Activated B cell treated with CpG ODN at 0.5 μM for 24 hours (primary cell): ENCODE measurements around the gene SMAD6. TPM values are rescaled to one million over a fixed set of nuclear protein-coding genes. Genes with fewer than 3 reads are reported as not detected.

Experiments
- ATAC-seq: fragments of 200-7000 bp; cut with Tn5 transposase; one replicate; pipeline ENCODE4 v1.10.0; 2021; ENCODE audit warnings: low read depth, mild to moderate bottlenecking, moderate library complexity
- CTCF ChIA-PET: fragments of 350-600 bp; sonication (Branson Sonifier 250); formaldehyde crosslinking; loops from one replicate; lab custom pipeline; 2021; ENCODE audit warnings: antibody characterized with exemption; lab: Charles Lee
- POLR2A ChIA-PET: fragments of 350-600 bp; sonication (Branson Sonifier 250); formaldehyde crosslinking; loops from one replicate; lab custom pipeline; 2021; ENCODE audit warnings: antibody characterized with exemption; lab: Charles Lee
- DNase-seq: peaks from one replicate; pipeline ENCODE4 v3.0.0; 2022
- H3K27ac Mint-ChIP-seq: one replicate; pipeline ENCODE4 v1.8.0; 2020; ENCODE audit warnings: mixed read lengths
- H3K27me3 Mint-ChIP-seq: one replicate; pipeline ENCODE4 v1.8.0; 2021; ENCODE audit warnings: mixed read lengths
- H3K36me3 Mint-ChIP-seq: one replicate; pipeline ENCODE4 v1.8.0; 2021; ENCODE audit warnings: low read depth, mixed read lengths
- H3K4me1 Mint-ChIP-seq: one replicate; pipeline ENCODE4 v1.8.0; 2021; ENCODE audit warnings: mixed read lengths
- H3K4me3 Mint-ChIP-seq: one replicate; pipeline ENCODE4 v1.8.0; 2020; ENCODE audit warnings: mild to moderate bottlenecking, mixed read lengths
- H3K9me3 Mint-ChIP-seq: one replicate; pipeline ENCODE4 v1.8.0; 2020; ENCODE audit warnings: mixed read lengths
- CTCF ChIP-seq: fragments of 200-600 bp; IDR thresholded peaks from one replicate; pipeline ENCODE4 v1.8.0; 2022; ENCODE audit warnings: antibody characterized with exemption, mild to moderate bottlenecking
- intact Hi-C: fragments of 100-400 bp; cut with micrococcal nuclease; formaldehyde crosslinking; loops from one replicate; pipeline ENCODE4 v1.15.1; 2024
- total RNA-seq: library from RNA; stranded (reverse); gene quantifications from 2 replicates; pipeline ENCODE4 v1.2.3, GENCODE V29; 2022

The SMAD6 gene
- total RNA-seq, 1 donor from 2014 or later = 0.04 TPM

GRCh38 chr15:66730168-66731021 lies 28.4 kb downstream of the SMAD6 start:
- Mint-ChIP-seq H3K9me3 (no peaks in the 10 kb centered on the region), H3K36me3 (no peaks in the 10 kb centered on the region), H3K27me3 (peaks cover 2% of the 10 kb centered on the region), H3K4me1 (no peaks in the 10 kb centered on the region), H3K27ac (no peak overlapping the region), H3K4me3 (no peak overlapping the region)
- no peak for TF ChIP-seq CTCF
- intact Hi-C loops = no loop called here
- ChIA-PET POLR2A (interaction anchor here (0.5 kb wide), 1 partner anchor 64 kb away, joined by 11 read pairs; no protein-coding TSS in a partner anchor), CTCF (no interaction called here)
- DNase-seq = no peak
- no peak for ATAC-seq

GRCh38 chr15:66733976-66734375 lies 31.9 kb downstream of the SMAD6 start:
- intact Hi-C loops = no loop called here
- no peak overlapping the region for H3K27ac Mint-ChIP-seq
- H3K4me3 Mint-ChIP-seq = no peak overlapping the region
- H3K36me3 Mint-ChIP-seq = no peaks in the 10 kb centered on the region
- ChIA-PET POLR2A (no interaction called here), CTCF (no interaction called here)
- no peaks in the 10 kb centered on the region for H3K9me3 Mint-ChIP-seq
- peaks cover 4% of the 10 kb centered on the region for H3K27me3 Mint-ChIP-seq
- no peaks in the 10 kb centered on the region for H3K4me1 Mint-ChIP-seq
- ATAC-seq = no peak
- DNase-seq = no peak
- TF ChIP-seq CTCF = no peak

- no peaks in the 10 kb centered on the region for H3K36me3 Mint-ChIP-seq
- ChIA-PET POLR2A (no interaction called here), CTCF (no interaction called here)
- DNase-seq = no peak
- intact Hi-C loops = no loop called here
- H3K9me3 Mint-ChIP-seq = no peaks in the 10 kb centered on the region
- TF ChIP-seq CTCF = no peak
- no peaks in the 10 kb centered on the region for H3K4me1 Mint-ChIP-seq
- H3K27me3 Mint-ChIP-seq = peaks cover 4% of the 10 kb centered on the region
- H3K27ac Mint-ChIP-seq = no peak overlapping the region
- no peak for ATAC-seq
- H3K4me3 Mint-ChIP-seq = no peak overlapping the region
These were observed 33.2 kb downstream of the SMAD6 start for GRCh38 chr15:66734961-66735908.

GRCh38 chr15:66735909-66736305 lies 33.9 kb downstream of the SMAD6 start:
- no peaks in the 10 kb centered on the region for H3K36me3 Mint-ChIP-seq
- POLR2A ChIA-PET = no interaction called here
- CTCF ChIA-PET = no interaction called here
- ATAC-seq (no peak), DNase-seq (no peak)
- H3K27me3 Mint-ChIP-seq = peaks cover 4% of the 10 kb centered on the region
- no peak overlapping the region for H3K27ac Mint-ChIP-seq
- H3K4me1 Mint-ChIP-seq = no peaks in the 10 kb centered on the region
- no peak overlapping the region for H3K4me3 Mint-ChIP-seq
- H3K9me3 Mint-ChIP-seq = no peaks in the 10 kb centered on the region
- TF ChIP-seq CTCF = no peak
- intact Hi-C loops = no loop called here
